ENCODE results near the gene GRAMD1C.
"Not testable (repeated sequence)": the region's sequence is repeated elsewhere in the genome, so short reads cannot be mapped to it uniquely, and the experiment has no call there.

The GRAMD1C gene

DNA sequence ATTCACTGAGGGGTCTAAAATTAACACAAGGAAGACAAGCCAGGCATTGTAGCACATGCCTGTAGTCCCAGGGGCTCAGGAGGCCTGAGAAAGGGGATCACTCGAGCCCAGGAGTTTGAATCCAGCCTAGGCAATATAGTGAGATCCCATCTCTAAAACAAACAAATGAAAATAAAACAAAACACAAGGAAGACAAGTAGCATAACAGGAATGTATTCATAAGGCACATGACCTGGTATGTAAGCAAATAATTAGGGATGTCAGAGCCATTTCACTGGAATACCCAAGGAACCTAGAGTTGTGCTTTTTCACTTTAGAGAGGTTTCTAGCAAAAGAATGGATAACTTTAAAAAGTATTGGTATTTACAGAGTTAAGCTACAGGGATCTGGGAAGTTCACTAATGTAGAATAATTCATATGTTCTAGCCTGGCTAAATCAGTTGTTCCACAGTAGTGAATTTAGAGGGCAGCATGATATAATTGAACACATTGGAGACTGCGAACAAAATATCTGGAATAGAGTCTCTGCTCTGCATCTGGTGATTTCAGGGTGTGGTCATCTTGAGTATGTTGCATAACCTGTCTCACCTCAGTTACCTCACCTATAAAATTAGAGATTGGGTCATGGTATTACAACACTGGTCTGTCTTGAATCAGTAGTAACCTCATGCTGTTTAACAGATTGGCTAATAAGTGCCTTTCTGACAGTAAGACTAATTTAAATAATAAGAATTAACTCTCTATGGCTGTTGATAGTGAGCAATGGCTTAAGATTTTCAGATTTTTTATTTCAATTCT, 9.3 kb downstream of the GRAMD1C start:
- in situ Hi-C loops (cut with HindIII; ENCODE audit: low pct_ligation_motif_present, low pct_unique_long_range_greater_than_20kb, low sequenced_read_pairs) = no loop called here
- no peak for DNase-seq

DNA sequence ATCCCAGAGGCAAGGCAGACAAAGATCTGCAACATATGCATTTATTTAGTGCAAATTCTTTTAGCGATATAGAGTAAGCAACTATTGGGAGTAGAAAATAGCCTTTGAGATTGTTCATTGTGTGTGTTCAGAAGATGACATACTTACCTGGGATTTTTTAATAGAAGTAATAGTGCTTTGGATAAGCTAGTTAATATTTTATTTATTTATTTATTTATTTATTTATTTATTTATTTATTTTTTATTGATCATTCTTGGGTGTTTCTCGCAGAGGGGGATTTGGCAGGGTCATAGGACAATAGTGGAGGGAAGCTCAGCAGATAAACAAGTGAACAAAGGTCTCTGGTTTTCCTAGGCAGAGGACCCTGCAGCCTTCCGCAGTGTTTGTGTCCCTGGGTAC, 10.5 kb downstream of the GRAMD1C start:
- in situ Hi-C loops (cut with HindIII; ENCODE audit: low pct_ligation_motif_present, low pct_unique_long_range_greater_than_20kb, low sequenced_read_pairs); DNase-seq: not testable (repeated sequence)

DNA sequence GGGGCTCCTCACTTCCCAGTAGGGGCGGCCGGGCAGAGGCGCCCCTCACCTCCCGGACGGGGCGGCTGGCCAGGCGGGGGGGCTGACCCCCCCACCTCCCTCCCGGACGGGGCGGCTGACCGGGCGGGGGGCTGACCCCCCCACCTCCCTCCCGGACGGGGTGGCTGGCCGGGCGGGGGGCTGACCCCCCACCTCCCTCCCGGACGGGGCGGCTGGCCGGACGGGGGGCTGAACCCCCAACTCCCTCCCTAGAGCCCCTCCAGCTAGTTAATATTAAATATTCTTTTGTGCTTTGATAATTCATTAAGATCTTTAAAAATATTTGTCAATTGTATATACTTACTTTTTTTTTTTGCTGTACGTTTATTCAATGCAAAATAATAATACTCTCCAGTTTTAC, 11.3 kb downstream of the GRAMD1C start:
- in situ Hi-C loops (cut with HindIII; ENCODE audit: low pct_ligation_motif_present, low pct_unique_long_range_greater_than_20kb, low sequenced_read_pairs); DNase-seq: not testable (repeated sequence)

- in situ Hi-C loops (cut with HindIII; ENCODE audit: low pct_ligation_motif_present, low pct_unique_long_range_greater_than_20kb, low sequenced_read_pairs); DNase-seq: not testable (repeated sequence)
Observed at GRCh38 chr3:113850391-113850790, 11.8 kb downstream of the GRAMD1C start.

GRCh38 chr3:113852506-113852905, 13.9 kb downstream of the GRAMD1C start:
- in situ Hi-C loops (cut with HindIII; ENCODE audit: low pct_ligation_motif_present, low pct_unique_long_range_greater_than_20kb, low sequenced_read_pairs) = no loop called here
- DNase-seq = no peak

DNA sequence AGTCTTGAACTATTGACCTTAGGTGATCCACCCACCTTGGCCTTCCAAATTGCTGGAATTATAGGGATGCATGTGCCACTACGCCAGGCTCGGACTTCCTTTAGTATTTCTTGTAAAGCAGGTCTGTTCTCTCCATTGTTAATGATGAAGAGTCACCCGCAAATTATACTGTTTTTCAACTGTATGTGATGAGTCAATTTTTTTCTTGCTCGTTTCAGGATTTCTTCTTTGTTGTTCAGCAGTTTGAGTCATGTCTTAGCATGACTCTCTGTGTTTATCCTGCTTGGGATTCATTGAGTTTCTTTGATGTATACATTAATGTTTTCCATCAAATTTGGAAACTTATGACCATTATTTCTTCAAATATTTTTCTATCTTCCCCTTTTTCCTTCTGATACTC, 28.9 kb downstream of the GRAMD1C start:
- DNase-seq = no peak
- in situ Hi-C loops (cut with HindIII; ENCODE audit: low pct_ligation_motif_present, low pct_unique_long_range_greater_than_20kb, low sequenced_read_pairs) = no loop called here

DNA sequence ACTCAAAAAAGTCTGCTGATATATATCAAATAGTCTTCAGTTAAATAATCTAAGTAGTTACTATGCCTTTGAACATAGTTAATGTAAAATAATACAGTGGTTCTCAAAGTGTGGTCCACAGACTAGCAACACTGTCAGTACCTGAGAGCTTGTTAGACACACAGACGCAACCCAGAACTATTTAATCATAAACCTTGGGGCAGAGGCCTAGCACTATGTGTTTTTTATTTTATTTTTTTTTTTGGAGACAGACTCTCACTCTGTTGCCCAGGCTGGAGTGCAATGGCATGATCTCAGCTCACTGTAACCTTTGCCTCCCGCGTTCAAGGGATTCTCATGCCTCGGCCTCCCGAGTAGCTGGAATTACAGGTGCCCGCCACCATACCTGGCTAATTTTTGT, 34.7 kb downstream of the GRAMD1C start:
- in situ Hi-C loops (cut with HindIII; ENCODE audit: low pct_ligation_motif_present, low pct_unique_long_range_greater_than_20kb, low sequenced_read_pairs) = no loop called here
- DNase-seq = no peak

- in situ Hi-C loops (cut with HindIII; ENCODE audit: low pct_ligation_motif_present, low pct_unique_long_range_greater_than_20kb, low sequenced_read_pairs) = no loop called here
- no peak for DNase-seq
Observed at GRCh38 chr3:113873814-113874526, 35.4 kb downstream of the GRAMD1C start.

DNA sequence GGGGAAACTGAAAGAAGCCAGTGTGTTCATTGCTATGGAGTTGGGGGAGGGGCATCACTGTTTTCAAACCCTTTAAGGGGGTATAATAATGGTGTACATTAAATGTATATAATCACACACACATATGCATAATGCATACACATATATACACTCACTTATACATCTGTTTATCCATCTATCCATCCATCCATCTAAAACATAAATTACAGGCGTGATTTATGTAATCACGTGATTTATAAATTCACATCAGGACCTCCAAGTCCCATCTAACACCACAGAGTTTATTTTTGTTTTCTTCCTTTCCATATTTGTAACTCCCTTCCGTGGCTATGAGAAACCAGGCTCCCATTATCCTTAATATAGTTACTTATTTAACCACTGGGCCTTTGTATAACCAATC, 39.8 kb downstream of the GRAMD1C start:
- no peak for DNase-seq
- in situ Hi-C loops (cut with HindIII; ENCODE audit: low pct_ligation_motif_present, low pct_unique_long_range_greater_than_20kb, low sequenced_read_pairs) = no loop called here

- no peak for DNase-seq
- in situ Hi-C loops (cut with HindIII; ENCODE audit: low pct_ligation_motif_present, low pct_unique_long_range_greater_than_20kb, low sequenced_read_pairs) = no loop called here
Observed at GRCh38 chr3:113885050-113885449, 46.5 kb downstream of the GRAMD1C start.

GRCh38 chr3:113890256-113890900, 51.8 kb downstream of the GRAMD1C start:
- no peak for DNase-seq
- in situ Hi-C loops (cut with HindIII; ENCODE audit: low pct_ligation_motif_present, low pct_unique_long_range_greater_than_20kb, low sequenced_read_pairs) = no loop called here

- in situ Hi-C loops (cut with HindIII; ENCODE audit: low pct_ligation_motif_present, low pct_unique_long_range_greater_than_20kb, low sequenced_read_pairs) = no loop called here
- no peak for DNase-seq
Observed at GRCh38 chr3:113894927-113895326, 56.3 kb downstream of the GRAMD1C start.

DNA sequence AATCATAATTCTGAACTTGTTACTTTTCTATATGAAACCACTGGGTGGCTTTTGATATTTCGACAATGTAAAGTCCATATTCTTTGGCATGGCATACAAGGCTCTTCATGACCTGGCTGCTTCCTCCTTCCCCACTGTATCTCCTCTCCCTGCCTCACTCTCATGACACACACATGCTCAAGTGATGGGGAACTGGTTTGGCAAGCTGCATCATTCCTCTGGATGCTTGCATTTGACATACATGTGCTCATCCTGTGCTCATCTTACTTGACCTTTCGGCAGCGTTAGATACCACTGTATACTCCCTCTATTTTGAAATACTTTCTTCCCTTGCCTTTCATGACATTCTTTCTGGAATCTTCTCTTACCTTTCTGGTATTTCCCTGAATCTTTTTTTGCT, 57.4 kb downstream of the GRAMD1C start:
- in situ Hi-C loops (cut with HindIII; ENCODE audit: low pct_ligation_motif_present, low pct_unique_long_range_greater_than_20kb, low sequenced_read_pairs) = no loop called here
- no peak for DNase-seq

GRCh38 chr3:113896930-113897329, 58.3 kb downstream of the GRAMD1C start:
- in situ Hi-C loops (cut with HindIII; ENCODE audit: low pct_ligation_motif_present, low pct_unique_long_range_greater_than_20kb, low sequenced_read_pairs) = no loop called here
- no peak for DNase-seq

GRCh38 chr3:113897373-113897777, 58.8 kb downstream of the GRAMD1C start:
- no peak for DNase-seq
- in situ Hi-C loops (cut with HindIII; ENCODE audit: low pct_ligation_motif_present, low pct_unique_long_range_greater_than_20kb, low sequenced_read_pairs) = no loop called here

DNA sequence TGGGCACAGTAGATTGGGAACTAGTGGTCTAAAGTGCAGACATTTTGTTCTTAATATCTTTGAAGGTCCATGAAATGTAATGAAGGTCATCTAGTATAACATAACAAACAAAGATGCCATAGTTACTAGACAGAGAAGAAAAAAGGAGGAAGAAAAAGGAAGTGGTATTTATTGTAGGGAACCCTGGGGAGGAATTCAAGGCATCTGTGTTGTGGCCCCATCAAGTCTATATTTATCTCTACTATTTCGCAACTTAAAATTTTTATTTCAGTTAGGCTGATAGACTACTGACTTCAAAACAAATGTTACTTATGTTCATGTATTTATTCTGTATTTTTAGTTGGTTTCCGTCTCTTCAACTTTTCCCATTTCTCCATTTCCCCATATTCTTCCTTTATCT, 60.3 kb downstream of the GRAMD1C start:
- in situ Hi-C loops (cut with HindIII; ENCODE audit: low pct_ligation_motif_present, low pct_unique_long_range_greater_than_20kb, low sequenced_read_pairs) = no loop called here

GRCh38 chr3:113906568-113907140, 68.1 kb downstream of the GRAMD1C start:
- in situ Hi-C loops (cut with HindIII; ENCODE audit: low pct_ligation_motif_present, low pct_unique_long_range_greater_than_20kb, low sequenced_read_pairs) = no loop called here
- no peak for DNase-seq

More for the DNA sequence above, 60.3 kb downstream of the GRAMD1C start:
- no peak for DNase-seq

DNA sequence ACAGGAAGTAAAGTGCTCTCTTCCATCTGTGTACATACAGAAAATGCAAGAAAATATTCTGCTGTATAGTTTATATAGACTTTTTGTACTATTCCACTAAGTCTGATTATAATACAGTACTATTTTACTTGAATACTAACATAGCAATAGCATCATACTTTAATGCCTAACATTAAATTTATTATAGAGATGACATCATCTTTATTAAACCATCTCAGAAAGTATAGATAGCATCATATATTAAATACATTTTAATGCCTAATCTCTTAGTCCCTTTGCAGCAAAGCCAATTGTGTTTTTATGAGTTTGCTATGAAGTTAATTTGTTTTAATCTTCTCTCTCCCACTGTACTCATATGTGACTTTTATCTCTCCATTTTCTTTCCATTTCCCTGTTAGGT, 69.5 kb downstream of the GRAMD1C start:
- in situ Hi-C loops (cut with HindIII; ENCODE audit: low pct_ligation_motif_present, low pct_unique_long_range_greater_than_20kb, low sequenced_read_pairs) = no loop called here
- DNase-seq = no peak

DNA sequence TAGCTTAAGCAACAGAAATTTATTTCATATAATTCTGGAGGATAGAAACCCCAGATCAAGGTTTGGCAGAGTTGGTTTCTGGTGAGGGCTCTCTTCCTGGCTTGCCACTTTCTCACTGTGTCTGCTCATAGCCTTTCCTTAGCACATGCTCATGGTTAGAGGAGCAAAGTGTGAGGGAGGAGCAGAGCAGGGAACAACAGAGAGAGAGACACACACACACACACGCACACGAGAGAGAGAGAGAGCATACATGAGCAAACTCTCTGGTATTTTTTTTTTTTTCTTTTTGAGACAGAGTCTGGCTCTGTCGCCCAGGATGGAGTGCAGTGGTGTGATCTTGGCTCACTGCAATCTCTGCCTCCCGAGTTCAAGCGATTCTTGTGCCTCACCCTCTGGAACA, 72.4 kb downstream of the GRAMD1C start:
- DNase-seq = no peak
- in situ Hi-C loops (cut with HindIII; ENCODE audit: low pct_ligation_motif_present, low pct_unique_long_range_greater_than_20kb, low sequenced_read_pairs) = no loop called here
